H9 (cell line): ENCODE results near the gene NRXN3. TPM values are rescaled to one million over a fixed set of nuclear protein-coding genes. Genes with fewer than 3 reads are reported as not detected.

ENCODE experiments used
- DNase-seq: peaks from one replicate; pipeline ENCODE4 v3.0.0-alpha.2; 2017
- H2AFZ ChIP-seq: one replicate; pipeline ENCODE4 v1.6.1; 2013; ENCODE audit warnings: mild to moderate bottlenecking, low read length, control low read depth, moderate library complexity
- H2AK5ac ChIP-seq: 2 replicates; pipeline ENCODE4 v1.6.1; 2013; ENCODE audit warnings: low read length, control low read depth, mixed read lengths; ENCODE audit not compliant: insufficient read length
- H2BK120ac ChIP-seq: one replicate; pipeline ENCODE4 v1.6.1; 2013; ENCODE audit warnings: low read depth, mild to moderate bottlenecking, low read length, control low read depth, inconsistent platforms; ENCODE audit not compliant: poor library complexity, severe bottlenecking
- H2BK12ac ChIP-seq: 2 replicates; pipeline ENCODE4 v1.6.1; 2013; ENCODE audit warnings: low read length, control low read depth, mixed read lengths, low read depth; ENCODE audit not compliant: insufficient read length
- H2BK15ac ChIP-seq: 2 replicates; pipeline ENCODE4 v1.6.1; 2013; ENCODE audit warnings: low read depth, low read length, control low read depth
- H2BK20ac ChIP-seq: one replicate; pipeline ENCODE4 v1.6.1; 2013; ENCODE audit warnings: low read depth, mild to moderate bottlenecking, low read length, control low read depth, inconsistent platforms; ENCODE audit not compliant: poor library complexity, severe bottlenecking
- H2BK5ac ChIP-seq: 2 replicates; pipeline ENCODE4 v1.6.1; 2013; ENCODE audit warnings: low read length, control low read depth, mixed read lengths; ENCODE audit not compliant: insufficient read length
- H3K14ac ChIP-seq: 2 replicates; pipeline ENCODE4 v1.6.1; 2013; ENCODE audit warnings: low read length, control low read depth; ENCODE audit not compliant: insufficient read depth
- H3K18ac ChIP-seq: 2 replicates; pipeline ENCODE4 v1.6.1; 2013; ENCODE audit warnings: low read depth, mild to moderate bottlenecking, mixed read lengths, low read length, control low read depth; ENCODE audit not compliant: insufficient read length
- H3K23ac ChIP-seq: 2 replicates; pipeline ENCODE4 v1.6.1; 2013; ENCODE audit warnings: low read length, control low read depth, mixed read lengths, low read depth; ENCODE audit not compliant: insufficient read length
- H3K23me2 ChIP-seq: 2 replicates; pipeline ENCODE4 v1.6.1; 2013; ENCODE audit warnings: low read depth, mild to moderate bottlenecking, mixed read lengths, low read length, control low read depth; ENCODE audit not compliant: insufficient read length, poor library complexity, severe bottlenecking
- H3K27ac ChIP-seq: 2 replicates; pipeline ENCODE4 v1.5.1; 2013; ENCODE audit warnings: low read length, control low read depth, mixed read lengths, low read depth; ENCODE audit not compliant: insufficient read length
- H3K27me3 ChIP-seq: 2 replicates; pipeline ENCODE4 v1.6.1; 2013; ENCODE audit warnings: low read length, control low read depth, inconsistent platforms; ENCODE audit not compliant: insufficient read depth
- H3K4ac ChIP-seq: 2 replicates; pipeline ENCODE4 v1.6.1; 2013; ENCODE audit warnings: low read depth, mild to moderate bottlenecking, control low read depth, inconsistent platforms, low read length, moderate library complexity
- H3K4me1 ChIP-seq: 2 replicates; pipeline ENCODE4 v1.6.1; 2013; ENCODE audit warnings: low read length, control low read depth, inconsistent platforms; ENCODE audit not compliant: insufficient read depth
- H3K4me2 ChIP-seq: 2 replicates; pipeline ENCODE4 v1.6.1; 2013; ENCODE audit warnings: low read length, control low read depth, mixed read lengths; ENCODE audit not compliant: insufficient read length, insufficient read depth
- H3K56ac ChIP-seq: 2 replicates; pipeline ENCODE4 v1.6.1; 2013; ENCODE audit warnings: low read depth, mild to moderate bottlenecking, mixed read lengths, low read length, control low read depth; ENCODE audit not compliant: insufficient read length
- H3K79me1 ChIP-seq: 2 replicates; pipeline ENCODE4 v1.6.1; 2013; ENCODE audit warnings: low read depth, mild to moderate bottlenecking, moderate library complexity, low read length, control low read depth, inconsistent platforms; ENCODE audit not compliant: insufficient read depth, poor library complexity, severe bottlenecking
- H3K79me2 ChIP-seq: 2 replicates; pipeline ENCODE4 v1.6.1; 2013; ENCODE audit warnings: low read length, control low read depth, inconsistent platforms; ENCODE audit not compliant: insufficient read depth
- H3K9ac ChIP-seq: 2 replicates; pipeline ENCODE4 v1.6.1; 2013; ENCODE audit warnings: low read length, control low read depth, mixed read lengths; ENCODE audit not compliant: insufficient read length; ENCODE audit errors: extremely low read depth
- H3K9me3 ChIP-seq: one replicate; pipeline ENCODE4 v1.6.1; 2013; ENCODE audit warnings: low read depth, low read length, inconsistent platforms; ENCODE audit not compliant: control insufficient read depth
- H3T11ph ChIP-seq: one replicate; pipeline ENCODE4 v1.6.1; 2013; ENCODE audit warnings: mild to moderate bottlenecking, low read length, control low read depth, inconsistent platforms
- H4K20me1 ChIP-seq: one replicate; pipeline ENCODE4 v1.6.1; 2013; ENCODE audit not compliant: control insufficient read depth, insufficient read length, insufficient read depth
- H4K5ac ChIP-seq: 2 replicates; pipeline ENCODE4 v1.6.1; 2013; ENCODE audit warnings: low read depth, mild to moderate bottlenecking, mixed read lengths, low read length, control low read depth; ENCODE audit not compliant: insufficient read length
- H4K8ac ChIP-seq: replicated peaks from 2 replicates; pipeline ENCODE4 v1.6.1; 2013; ENCODE audit warnings: low read length, control low read depth, mixed read lengths, low read depth; ENCODE audit not compliant: insufficient read length
- H4K91ac ChIP-seq: 2 replicates; pipeline ENCODE4 v1.6.1; 2013; ENCODE audit warnings: low read depth, mild to moderate bottlenecking, moderate library complexity, mixed read lengths, low read length, control low read depth; ENCODE audit not compliant: insufficient read length
- H3K27ac Mint-ChIP-seq, 3 experiments: 2 replicates in 2 of 3; 3 replicates in 1 of 3; pipeline ENCODE4 v1.8.0; 2020 to 2021; ENCODE audit warnings: mixed read lengths in 3 of 3, mild to moderate bottlenecking in 1 of 3, moderate library complexity in 1 of 3
- H3K27me3 Mint-ChIP-seq: 2 replicates; pipeline ENCODE4 v1.8.0; 2021; ENCODE audit warnings: low read depth, mild to moderate bottlenecking, moderate library complexity, mixed read lengths
- H3K36me3 Mint-ChIP-seq, 3 experiments: 2 replicates in 2 of 3; 3 replicates in 1 of 3; pipeline ENCODE4 v1.8.0; 2020 to 2021; ENCODE audit warnings: low read depth in 3 of 3, mixed read lengths in 3 of 3; ENCODE audit not compliant: insufficient read depth in 1 of 3
- H3K4me1 Mint-ChIP-seq, 2 experiments: 2 replicates each; pipeline ENCODE4 v1.8.0; 2020; ENCODE audit warnings: mixed read lengths in 2 of 2
- H3K4me3 Mint-ChIP-seq, 2 experiments: 2 replicates in 1 of 2; 3 replicates in 1 of 2; pipeline ENCODE4 v1.8.0; 2020 to 2021; ENCODE audit warnings: mild to moderate bottlenecking in 2 of 2, mixed read lengths in 2 of 2, moderate library complexity in 1 of 2
- H3K9me3 Mint-ChIP-seq, 2 experiments: 2 replicates in 1 of 2; 3 replicates in 1 of 2; pipeline ENCODE4 v1.8.0; 2020; ENCODE audit warnings: mild to moderate bottlenecking in 2 of 2, mixed read lengths in 2 of 2, moderate library complexity in 1 of 2
- WGBS: extraction: QIAGEN DNeasy Blood & Tissue Kit; methylation state at CpG from one replicate; pipeline ENCODE4 v1.1.7; 2013; ENCODE audit warnings: missing lambda C conversion rate, low lambda C conversion rate, mixed read lengths; ENCODE audit not compliant: insufficient read length; ENCODE audit errors: extremely low coverage; 5-methylcytosine and 5-hydroxymethylcytosine counted together
- total RNA-seq: library from RNA; stranded (reverse); gene quantifications from 2 replicates; pipeline ENCODE4 v1.2.1, GENCODE V29; 2021
- TF ChIP-seq, protein P1 (sequence below): fragments of 200-600 bp; sonication (generic); conservative IDR thresholded peaks from 3 replicates; pipeline ENCODE4 v1.8.0; 2021; ENCODE audit warnings: antibody characterized with exemption, mild to moderate bottlenecking

Gene NRXN3
- total RNA-seq, 1 experiment from 2014 or later, result 1.8 TPM

DNA sequence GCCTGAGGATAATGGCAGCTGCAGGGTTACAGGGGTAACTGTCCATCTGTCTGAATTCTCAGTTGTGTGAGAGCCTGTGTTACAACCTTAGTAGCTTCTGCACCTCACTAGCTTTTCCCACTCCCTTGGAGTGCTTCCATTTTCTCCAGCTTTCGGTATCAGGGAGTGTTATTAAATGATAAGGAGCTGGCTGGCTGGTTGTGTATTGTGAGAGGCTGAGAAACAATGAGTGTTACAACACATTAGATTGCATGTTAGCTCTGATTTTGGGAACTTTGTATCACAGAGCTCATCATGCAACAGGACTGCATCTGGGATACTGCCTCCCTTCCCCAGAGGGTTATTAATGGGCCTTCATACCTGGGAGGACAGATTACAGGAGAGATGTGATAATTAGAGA lies 1317.5 kb downstream of the NRXN3 start:
- H4K8ac ChIP-seq, result no peak overlapping the region
- no peaks in the 10 kb centered on the region for H4K20me1 ChIP-seq
- peaks cover 7% of the 10 kb centered on the region; the same call in 1 of the 2 replicates for H3K4me1 ChIP-seq
- H3K27me3 Mint-ChIP-seq, result no peaks in the 10 kb centered on the region
- H3K56ac ChIP-seq, result no peak overlapping the region
- WGBS, result no CpG with 5 or more reads among the region's 1 CpG
- H3K79me1 ChIP-seq, result no peaks in the 10 kb centered on the region
- H3K9me3 Mint-ChIP-seq, result peaks cover 0 to 4% of the 10 kb centered on the region in 2 experiments; a peak in 2 of 5 replicates
- no peak overlapping the region for H2BK15ac ChIP-seq
- H3K9me3 ChIP-seq, result no peaks in the 10 kb centered on the region
- H3T11ph ChIP-seq, result no peak overlapping the region
- no peak overlapping the region for H3K4me2 ChIP-seq
- no peak overlapping the region for H3K23ac ChIP-seq
- no peak overlapping the region for H2AFZ ChIP-seq
- no peak overlapping the region for H2BK20ac ChIP-seq
- H3K36me3 Mint-ChIP-seq, result no peaks in the 10 kb centered on the region; a peak in 2 of 7 replicates
- H2BK12ac ChIP-seq, result no peak overlapping the region
- no peak overlapping the region for H3K4me3 Mint-ChIP-seq
- no peak overlapping the region for H3K18ac ChIP-seq
- no peak overlapping the region for H3K9ac ChIP-seq
- H3K27ac ChIP-seq, result no peak overlapping the region
- H4K5ac ChIP-seq, result no peak overlapping the region
- H2AK5ac ChIP-seq, result no peak overlapping the region
- no peaks in the 10 kb centered on the region for H3K27me3 ChIP-seq
- peaks cover 15 to 17% of the 10 kb centered on the region in 2 experiments for H3K4me1 Mint-ChIP-seq
- no peak overlapping the region for H3K4ac ChIP-seq
- no peak overlapping the region for H2BK5ac ChIP-seq
- H3K14ac ChIP-seq, result no peak overlapping the region
- DNase-seq, result no peak
- no peak overlapping the region for H4K91ac ChIP-seq
- TF ChIP-seq, protein P1, sequence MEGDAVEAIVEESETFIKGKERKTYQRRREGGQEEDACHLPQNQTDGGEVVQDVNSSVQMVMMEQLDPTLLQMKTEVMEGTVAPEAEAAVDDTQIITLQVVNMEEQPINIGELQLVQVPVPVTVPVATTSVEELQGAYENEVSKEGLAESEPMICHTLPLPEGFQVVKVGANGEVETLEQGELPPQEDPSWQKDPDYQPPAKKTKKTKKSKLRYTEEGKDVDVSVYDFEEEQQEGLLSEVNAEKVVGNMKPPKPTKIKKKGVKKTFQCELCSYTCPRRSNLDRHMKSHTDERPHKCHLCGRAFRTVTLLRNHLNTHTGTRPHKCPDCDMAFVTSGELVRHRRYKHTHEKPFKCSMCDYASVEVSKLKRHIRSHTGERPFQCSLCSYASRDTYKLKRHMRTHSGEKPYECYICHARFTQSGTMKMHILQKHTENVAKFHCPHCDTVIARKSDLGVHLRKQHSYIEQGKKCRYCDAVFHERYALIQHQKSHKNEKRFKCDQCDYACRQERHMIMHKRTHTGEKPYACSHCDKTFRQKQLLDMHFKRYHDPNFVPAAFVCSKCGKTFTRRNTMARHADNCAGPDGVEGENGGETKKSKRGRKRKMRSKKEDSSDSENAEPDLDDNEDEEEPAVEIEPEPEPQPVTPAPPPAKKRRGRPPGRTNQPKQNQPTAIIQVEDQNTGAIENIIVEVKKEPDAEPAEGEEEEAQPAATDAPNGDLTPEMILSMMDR, result no peak
- no peaks in the 10 kb centered on the region for H3K79me2 ChIP-seq
- H3K27ac Mint-ChIP-seq, result no peak overlapping the region
- H2BK120ac ChIP-seq, result no peak overlapping the region
- H3K23me2 ChIP-seq, result no peaks in the 10 kb centered on the region
